Muscle of leg (tissue), 11 donors: ENCODE results near the gene TXNDC5. TPM values are rescaled to one million over a fixed set of nuclear protein-coding genes. Genes with fewer than 3 reads are reported as not detected.
A peak's percentile ranks its signal among the peaks of the same experiment; 100 is the strongest.

Experiments used
- DNase-seq: peaks from one replicate; pipeline ENCODE4 v3.0.0; 2013
- H3K27ac ChIP-seq: one replicate; pipeline ENCODE4 v1.5.1; 2013; ENCODE audit warnings: mild to moderate bottlenecking, low read length, control low read depth
- H3K27me3 ChIP-seq: one replicate; pipeline ENCODE4 v1.6.1; 2013; ENCODE audit warnings: low read length; ENCODE audit not compliant: control insufficient read depth, insufficient read depth
- H3K36me3 ChIP-seq: one replicate; pipeline ENCODE4 v1.6.1; 2013; ENCODE audit warnings: low read length; ENCODE audit not compliant: control insufficient read depth, insufficient read depth
- H3K4me1 ChIP-seq: one replicate; pipeline ENCODE4 v1.6.1; 2013; ENCODE audit warnings: low read length; ENCODE audit not compliant: control insufficient read depth, insufficient read depth
- H3K4me3 ChIP-seq: one replicate; pipeline ENCODE4 v1.5.1; 2013; ENCODE audit warnings: low read length, control low read depth
- H3K9me3 ChIP-seq: replicated peaks from 2 replicates; pipeline ENCODE4 v1.6.1; 2013; ENCODE audit warnings: low read depth, low read length; ENCODE audit not compliant: control insufficient read depth
- WGBS: methylation state at CpG from one replicate; pipeline ENCODE4 v1.1.5; 2013; ENCODE audit warnings: missing lambda C conversion rate; ENCODE audit not compliant: insufficient coverage; 5-methylcytosine and 5-hydroxymethylcytosine counted together
- polyA plus RNA-seq, 8 donors: library from polyadenylated mRNA; unstranded; fragments of 120-200 nt; gene quantifications; one replicate each; pipeline versions ENCODE4 v1.2.1 to v1.2.3, GENCODE V29; 2013; ENCODE audit warnings: inconsistent platforms in 1 of 8, low replicate concordance in 1 of 8; ENCODE audit not compliant: insufficient read length in 8 of 8, insufficient read depth in 1 of 8
- total RNA-seq: library from RNA; stranded (reverse); fragments of 120-200 nt; gene quantifications from one replicate; pipeline ENCODE4 v1.2.4, GENCODE V29; 2013

The TXNDC5 gene
- total and polyA plus RNA-seq, 9 donors: 90.0 to 178 (median 121) TPM

DNA sequence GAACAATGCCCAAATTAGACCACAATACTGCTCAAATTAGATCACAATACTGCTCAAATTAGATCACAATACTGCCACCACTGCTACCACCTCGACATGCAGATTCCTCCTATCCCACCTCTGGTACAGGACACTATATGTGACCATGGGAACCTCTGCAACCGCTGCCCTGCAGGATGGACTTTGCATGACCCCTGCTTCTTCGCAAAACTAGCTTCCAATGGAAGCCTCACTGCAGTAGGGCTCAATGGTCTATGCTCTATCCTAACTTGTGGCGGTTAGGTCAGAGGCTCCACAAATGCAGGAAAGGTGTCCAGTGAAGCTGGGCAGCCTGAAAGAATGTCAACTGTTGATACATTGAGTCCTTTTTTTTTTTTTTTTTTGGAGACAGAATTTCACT, 7.8 kb upstream of the TXNDC5 start:
- WGBS: 89% methylated on average over 4 of the region's 4 CpGs
- H3K9me3 ChIP-seq: no peaks in the 10 kb centered on the region

DNA sequence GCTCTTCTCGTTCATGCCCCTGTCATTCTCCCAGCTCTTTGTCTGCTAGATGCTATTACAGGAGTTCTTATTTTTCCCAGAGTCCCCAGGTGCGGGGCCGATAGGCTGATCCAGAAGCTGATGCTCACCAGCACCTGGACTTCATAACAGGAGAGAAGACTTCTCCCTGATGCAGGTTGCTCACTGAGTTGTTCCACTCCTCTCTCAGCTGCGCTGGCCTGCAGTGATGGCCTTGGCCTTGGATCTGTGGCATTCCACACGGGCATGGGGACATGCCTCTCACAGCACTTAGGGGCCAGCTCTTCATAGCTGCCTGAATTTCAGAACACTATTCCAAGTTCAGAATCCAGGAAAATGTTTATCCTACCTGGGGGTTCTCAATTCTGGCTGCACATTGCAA, 7.1 kb upstream of the TXNDC5 start:
- H3K4me3 ChIP-seq: no peak overlapping the region
- no peaks in the 10 kb centered on the region for H3K36me3 ChIP-seq
- peaks cover 2% of the 10 kb centered on the region for H3K27me3 ChIP-seq
- 62% methylated on average over 5 of the region's 5 CpGs for WGBS
- no peak overlapping the region for H3K27ac ChIP-seq
- peaks cover 2% of the 10 kb centered on the region for H3K4me1 ChIP-seq
- H3K9me3 ChIP-seq: no peaks in the 10 kb centered on the region
- DNase-seq: no peak

More for the DNA sequence above, 7.8 kb upstream of the TXNDC5 start:
- no peaks in the 10 kb centered on the region for H3K27me3 ChIP-seq
- DNase-seq: no peak
- no peak overlapping the region for H3K4me3 ChIP-seq
- no peaks in the 10 kb centered on the region for H3K36me3 ChIP-seq
- peaks cover 2% of the 10 kb centered on the region for H3K4me1 ChIP-seq
- H3K27ac ChIP-seq: no peak overlapping the region

DNA sequence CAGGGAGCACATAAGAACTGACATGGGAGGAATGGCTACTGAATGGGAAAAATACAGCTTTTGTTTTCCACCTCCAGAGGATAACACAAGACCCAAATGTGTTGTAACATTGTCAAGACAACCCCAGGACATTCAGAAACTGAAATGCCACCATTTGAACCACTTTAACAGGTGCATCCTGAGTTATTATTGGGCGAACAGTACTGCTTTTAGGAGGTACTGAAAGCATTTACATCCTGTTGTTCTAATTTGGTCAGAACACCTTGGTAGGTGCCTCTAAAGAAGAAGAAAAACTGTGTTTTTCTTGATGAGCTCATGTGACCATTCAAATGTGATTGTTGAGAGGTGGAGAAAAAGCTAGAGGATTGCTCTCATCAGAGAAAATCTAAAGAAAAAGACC, 6.4 kb upstream of the TXNDC5 start:
- Histone ChIP-seq H3K4me3 (no peak overlapping the region), H3K27ac (no peak overlapping the region), H3K4me1 (peaks cover 2% of the 10 kb centered on the region), H3K27me3 (peaks cover 6% of the 10 kb centered on the region), H3K9me3 (no peaks in the 10 kb centered on the region), H3K36me3 (no peaks in the 10 kb centered on the region)
- DNase-seq: no peak
- WGBS: 67% methylated on average over 1 of the region's 1 CpG

DNA sequence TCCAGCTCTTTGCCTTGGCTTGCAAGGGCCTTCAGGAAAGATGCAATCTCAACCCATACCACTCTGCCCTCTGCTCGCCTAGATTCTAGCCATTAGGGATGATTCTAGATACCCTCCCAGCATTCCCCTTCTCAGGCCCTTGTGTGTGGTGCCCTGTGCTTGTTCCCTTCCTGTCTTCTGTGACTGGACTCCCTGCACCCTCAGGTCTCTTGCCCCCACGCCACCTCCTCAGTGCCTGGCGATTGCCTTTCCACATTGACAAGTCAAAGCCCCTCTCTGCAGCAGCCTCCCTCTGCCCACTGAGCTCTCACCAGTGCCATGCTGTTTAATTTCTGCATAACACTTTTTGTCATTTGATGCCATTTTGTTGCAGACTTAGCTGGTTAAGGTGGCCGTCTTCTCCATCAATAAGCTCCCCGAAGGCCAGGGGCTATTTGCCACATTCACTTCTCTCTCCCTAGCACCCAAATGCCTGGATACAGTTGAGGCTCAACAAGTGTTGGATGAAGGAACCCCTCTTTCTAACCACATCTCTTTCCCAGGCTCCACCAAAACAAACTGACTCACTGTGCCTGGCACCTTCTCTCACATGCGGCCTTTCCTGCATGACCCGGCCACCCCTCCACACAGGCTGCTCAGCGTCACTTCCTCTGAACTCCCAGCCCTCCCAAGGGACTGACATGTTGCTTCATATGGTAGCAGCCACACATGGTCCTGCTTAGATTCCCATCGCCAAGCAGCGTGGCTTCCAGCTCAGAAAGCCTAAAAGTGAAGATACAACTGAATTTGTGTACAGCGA, 4.6 kb upstream of the TXNDC5 start:
- H3K4me1 ChIP-seq: peaks cover 11% of the 10 kb centered on the region
- H3K27me3 ChIP-seq: peaks cover 8% of the 10 kb centered on the region
- 77% methylated on average over 8 of the region's 11 CpGs for WGBS
- no peaks in the 10 kb centered on the region for H3K9me3 ChIP-seq
- no peaks in the 10 kb centered on the region for H3K36me3 ChIP-seq
- no peak overlapping the region for H3K27ac ChIP-seq
- H3K4me3 ChIP-seq: no peak overlapping the region
- DNase-seq: peak; percentile 51

DNA sequence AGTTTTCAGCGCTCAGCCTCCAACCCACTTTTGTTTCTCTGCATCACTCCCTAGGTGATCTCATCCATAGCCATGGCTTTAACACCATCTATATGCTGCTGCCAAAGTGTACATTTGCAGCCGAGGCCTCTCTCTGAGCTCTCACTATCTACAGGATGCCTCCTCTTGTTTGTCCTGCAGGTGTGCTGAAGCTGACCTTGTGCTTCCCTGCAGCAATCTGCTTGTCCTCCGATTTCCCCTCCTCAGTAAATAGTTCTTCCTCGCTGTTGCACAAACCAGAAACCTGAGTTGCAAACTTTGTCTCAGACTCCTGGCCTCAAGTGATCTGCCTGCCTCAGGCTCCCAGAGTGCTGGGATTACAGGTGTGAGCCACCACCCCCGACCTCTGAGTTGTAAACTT, 3.7 kb upstream of the TXNDC5 start:
- Histone ChIP-seq H3K9me3 (no peaks in the 10 kb centered on the region), H3K4me3 (no peak overlapping the region), H3K36me3 (no peaks in the 10 kb centered on the region), H3K27ac (no peak overlapping the region), H3K4me1 (peaks cover 13% of the 10 kb centered on the region), H3K27me3 (peaks cover 8% of the 10 kb centered on the region)
- WGBS: 72% methylated on average over 5 of the region's 5 CpGs
- no peak for DNase-seq

DNA sequence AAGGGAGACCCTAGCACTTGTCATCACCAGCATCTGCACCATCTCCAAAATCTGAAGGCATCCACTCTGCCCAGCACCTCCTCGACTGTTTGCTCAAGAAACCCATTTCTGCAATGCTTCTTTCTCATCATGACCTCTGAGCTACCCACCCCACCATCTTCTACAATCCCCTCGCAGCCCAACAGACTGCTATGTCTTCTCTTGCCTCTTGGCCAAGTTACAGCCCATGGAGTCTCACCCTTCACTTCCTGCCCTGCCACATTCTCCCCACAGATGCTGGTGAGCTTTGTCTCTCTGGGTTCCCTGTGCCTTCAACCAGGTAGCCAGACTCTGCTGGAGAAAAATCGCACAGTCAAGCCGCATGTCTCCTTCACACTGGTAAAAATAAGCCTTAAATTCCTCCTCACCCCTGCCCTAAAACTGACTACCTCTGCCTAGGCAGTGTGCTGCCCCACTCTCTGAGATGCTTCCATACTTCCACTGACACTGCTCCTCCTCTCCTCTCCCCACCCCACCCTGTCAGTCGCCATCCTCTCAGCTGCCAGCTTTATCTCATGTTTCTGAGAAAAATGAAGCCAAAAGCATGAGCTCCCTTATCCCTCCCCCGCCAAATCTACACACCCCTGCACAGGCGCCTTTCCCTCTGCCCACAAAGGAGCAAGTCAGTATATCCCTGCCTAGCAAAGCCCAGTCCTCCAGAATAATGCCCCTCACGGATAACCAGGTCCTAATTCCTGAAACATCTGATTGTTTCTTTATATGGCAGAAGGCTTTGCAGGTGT, 2.3 kb upstream of the TXNDC5 start:
- Histone ChIP-seq H3K9me3 (no peaks in the 10 kb centered on the region), H3K27me3 (peaks cover 8% of the 10 kb centered on the region), H3K4me3 (no peak overlapping the region), H3K36me3 (no peaks in the 10 kb centered on the region), H3K27ac (no peak overlapping the region), H3K4me1 (peaks cover 18% of the 10 kb centered on the region)
- DNase-seq: no peak
- WGBS: 81% methylated on average over 7 of the region's 8 CpGs

DNA sequence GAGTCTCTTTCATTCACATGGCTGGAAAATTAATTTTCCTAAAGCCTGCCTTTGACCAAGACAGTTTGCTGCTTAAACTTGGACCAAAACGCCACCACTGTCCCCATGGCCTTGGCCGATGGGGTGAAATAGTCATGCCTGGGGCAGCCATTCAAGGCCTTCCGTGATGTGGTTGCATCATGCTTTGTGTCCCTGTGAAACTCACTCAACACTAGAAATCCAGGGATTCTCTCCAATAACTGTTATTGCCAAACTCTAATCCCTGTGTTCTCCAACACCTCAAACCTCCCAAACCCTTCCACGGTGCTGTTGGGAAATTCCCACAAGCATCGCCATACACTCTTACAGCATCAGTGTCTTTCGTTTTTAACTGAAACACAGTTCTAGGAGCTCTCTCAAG, 1.4 kb upstream of the TXNDC5 start:
- H3K4me3 ChIP-seq: no peak overlapping the region
- WGBS: 48% methylated on average over 5 of the region's 6 CpGs
- H3K36me3 ChIP-seq: peaks cover 6% of the 10 kb centered on the region
- no peaks in the 10 kb centered on the region for H3K9me3 ChIP-seq
- peaks cover 21% of the 10 kb centered on the region for H3K4me1 ChIP-seq
- peak; percentile 26 for DNase-seq
- H3K27ac ChIP-seq: no peak overlapping the region
- peaks cover 8% of the 10 kb centered on the region for H3K27me3 ChIP-seq

DNA sequence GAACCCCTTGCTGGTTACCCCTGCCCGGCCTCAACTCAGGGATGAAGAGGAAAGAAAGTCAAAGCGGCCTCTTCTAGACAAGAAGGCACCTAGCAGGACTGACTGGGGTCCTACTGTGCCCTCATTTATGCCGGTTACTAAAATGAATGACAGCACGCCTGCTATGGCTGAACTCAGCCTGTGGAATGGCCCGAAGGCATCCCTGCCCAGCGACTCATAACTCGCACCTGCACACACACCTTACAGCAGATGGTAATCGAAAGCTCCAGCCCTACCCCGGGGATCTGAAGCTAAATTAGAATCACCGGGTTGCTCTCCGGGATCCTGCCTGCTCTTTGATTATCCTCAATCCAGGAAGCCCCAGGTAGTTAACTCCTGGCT, 747 bp upstream of the TXNDC5 start:
- Histone ChIP-seq H3K27me3 (peaks cover 8% of the 10 kb centered on the region), H3K4me3 (peak overlapping the region; percentile 77), H3K36me3 (peaks cover 6% of the 10 kb centered on the region), H3K27ac (no peak overlapping the region), H3K4me1 (peaks cover 21% of the 10 kb centered on the region), H3K9me3 (no peaks in the 10 kb centered on the region)
- DNase-seq: no peak
- 64% methylated on average over 11 of the region's 11 CpGs for WGBS

DNA sequence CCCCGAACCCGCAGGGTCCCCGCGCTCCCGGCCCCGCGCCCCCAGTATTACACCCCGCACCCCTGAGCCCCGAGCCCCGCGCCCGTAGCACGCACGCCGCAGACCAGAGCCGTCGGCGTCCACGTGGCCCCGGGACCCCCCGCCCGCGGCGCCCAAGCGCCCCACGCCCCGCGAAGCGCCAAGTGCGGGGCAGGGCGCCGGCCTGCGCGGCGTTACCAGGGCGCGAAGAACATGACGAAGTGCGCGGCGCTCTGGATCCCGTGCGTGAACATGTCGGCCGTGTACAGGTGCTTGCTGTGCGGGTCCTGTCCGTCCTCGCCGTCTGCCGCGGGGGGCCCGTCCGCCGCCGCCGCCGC, 312 bp downstream of the TXNDC5 start:
- no peak for DNase-seq
- no peaks in the 10 kb centered on the region for H3K9me3 ChIP-seq
- peaks cover 6% of the 10 kb centered on the region for H3K36me3 ChIP-seq
- H3K4me1 ChIP-seq: peaks cover 21% of the 10 kb centered on the region
- under 1% methylated on average over 49 of the region's 57 CpGs for WGBS
- H3K27me3 ChIP-seq: peaks cover 8% of the 10 kb centered on the region
- H3K27ac ChIP-seq: no peak overlapping the region
- H3K4me3 ChIP-seq: peak overlapping the region; percentile 68
